Prostate gland (tissue), 2 donors: Measurements from ENCODE around the gene E2F3. TPM values are rescaled to one million over a fixed set of nuclear protein-coding genes. Genes with fewer than 3 reads are reported as not detected.

Experiments used
- DNase-seq: peaks from one replicate; pipeline ENCODE4 v3.0.0-alpha.2; 2019; ENCODE audit warnings: low spot score
- H3K27ac ChIP-seq, 2 donors: fragments of 200-600 bp; sonication (generic); 2 replicates each; pipeline ENCODE4 v1.5.1; 2017 to 2019
- H3K27me3 ChIP-seq: fragments of 200-600 bp; sonication (generic); replicated peaks from 2 replicates; pipeline ENCODE4 v1.5.1; 2019; ENCODE audit not compliant: insufficient read depth
- H3K36me3 ChIP-seq, 2 donors: fragments of 200-600 bp; sonication (generic); 1 replicate in 1 of 2; 2 replicates in 1 of 2; pipeline versions ENCODE4 v1.5.1 to v1.8.1; 2017 to 2019
- H3K4me1 ChIP-seq: fragments of 200-600 bp; sonication (generic); replicated peaks from 2 replicates; pipeline ENCODE4 v1.5.1; 2019
- H3K4me3 ChIP-seq, 2 donors: fragments of 200-600 bp; sonication (generic); 2 replicates each; pipeline ENCODE4 v1.5.1; 2017 to 2019
- H3K9me3 ChIP-seq: fragments of 200-600 bp; sonication (generic); 2 replicates; pipeline ENCODE4 v1.5.1; 2017
- CTCF ChIP-seq, 4 experiments: fragments of 200-600 bp in 2 of 4; fragments of 450-650 bp in 2 of 4; sonication (generic) in 2 of 4; IDR thresholded peaks; 1 replicate in 3 of 4; 2 replicates in 1 of 4; pipeline ENCODE4 v1.5.1; 2016 to 2019; ENCODE audit warnings: antibody characterized with exemption in 4 of 4, mild to moderate bottlenecking in 2 of 4, moderate library complexity in 2 of 4
- POLR2A ChIP-seq: fragments of 450-650 bp; IDR thresholded peaks from one replicate; pipeline ENCODE4 v1.6.1; 2016; ENCODE audit warnings: antibody characterized with exemption, mild to moderate bottlenecking
- POLR2AphosphoS5 ChIP-seq: sonication (generic); formaldehyde crosslinking; IDR thresholded peaks from one replicate; pipeline ENCODE4 v1.6.1; 2017; ENCODE audit warnings: antibody characterized with exemption
- WGBS: methylation state at CpG from one replicate; pipeline ENCODE4 v1.1.5; 2018; 5-methylcytosine and 5-hydroxymethylcytosine counted together
- intact Hi-C: fragments of 100-400 bp; cut with DNase I; formaldehyde crosslinking; loops from one replicate; pipeline ENCODE4 v1.14.2; 2022
- total RNA-seq, 2 donors: library from RNA; depleted of rRNA; stranded (reverse); fragments of >200 nt; gene quantifications; one replicate each; pipeline ENCODE4 v1.1.0, GENCODE V29; 2016

E2F3 gene
- total RNA-seq, 2 donors from 2014 or later, result 3.7 to 5.5 TPM

GRCh38 chr6:20448828-20449227 lies 47.1 kb downstream of the E2F3 start:
- H3K9me3 ChIP-seq, result no peaks in the 10 kb centered on the region
- H3K36me3 ChIP-seq, result no peaks in the 10 kb centered on the region
- H3K4me1 ChIP-seq, result no peaks in the 10 kb centered on the region
- H3K27me3 ChIP-seq, result no peaks in the 10 kb centered on the region
- 82% methylated on average over 2 of the region's 2 CpGs for WGBS
- H3K27ac ChIP-seq, result no peak overlapping the region
- TF ChIP-seq POLR2A (no peak), POLR2AphosphoS5 (no peak)
- H3K4me3 ChIP-seq, result no peak overlapping the region
- intact Hi-C loops, result no loop called here
- DNase-seq, result no peak

GRCh38 chr6:20454204-20454824 lies 52.6 kb downstream of the E2F3 start:
- DNase-seq, result no peak
- H3K4me3 ChIP-seq, result no peak overlapping the region
- no peaks in the 10 kb centered on the region for H3K27me3 ChIP-seq
- no peak overlapping the region for H3K27ac ChIP-seq
- TF ChIP-seq CTCF (IDR thresholded peaks at IDR 0.05) (no peak), POLR2A (no peak), POLR2AphosphoS5 (no peak)
- H3K4me1 ChIP-seq, result no peaks in the 10 kb centered on the region
- 47% methylated on average over 4 of the region's 4 CpGs for WGBS
- no peaks in the 10 kb centered on the region for H3K36me3 ChIP-seq
- no peaks in the 10 kb centered on the region for H3K9me3 ChIP-seq
- intact Hi-C loops, result no loop called here

- no peak for DNase-seq
- WGBS, result 65% methylated on average over 5 of the region's 5 CpGs
- TF ChIP-seq POLR2AphosphoS5, result no peak
- Histone ChIP-seq H3K27me3 (no peaks in the 10 kb centered on the region), H3K36me3 (no peaks in the 10 kb centered on the region), H3K4me3 (no peak overlapping the region), H3K4me1 (no peaks in the 10 kb centered on the region), H3K27ac (no peak overlapping the region), H3K9me3 (no peaks in the 10 kb centered on the region)
- intact Hi-C loops, result no loop called here
Observed at GRCh38 chr6:20455251-20455940, 53.7 kb downstream of the E2F3 start.

- no peak overlapping the region for H3K4me3 ChIP-seq
- no peaks in the 10 kb centered on the region for H3K36me3 ChIP-seq
- no peak for DNase-seq
- WGBS, result 76% methylated on average over 8 of the region's 8 CpGs
- intact Hi-C loops, result no loop called here
- TF ChIP-seq CTCF (IDR thresholded peaks at IDR 0.05) (no peak), POLR2AphosphoS5 (no peak), POLR2A (no peak)
- H3K4me1 ChIP-seq, result no peaks in the 10 kb centered on the region
- no peaks in the 10 kb centered on the region for H3K9me3 ChIP-seq
- no peaks in the 10 kb centered on the region for H3K27me3 ChIP-seq
- H3K27ac ChIP-seq, result no peak overlapping the region
Observed at GRCh38 chr6:20458027-20458894, 56.6 kb downstream of the E2F3 start.

- no peak for DNase-seq
- Histone ChIP-seq H3K36me3 (no peaks in the 10 kb centered on the region), H3K9me3 (no peaks in the 10 kb centered on the region), H3K27ac (no peak overlapping the region), H3K4me3 (no peak overlapping the region), H3K27me3 (no peaks in the 10 kb centered on the region), H3K4me1 (no peaks in the 10 kb centered on the region)
- TF ChIP-seq CTCF (IDR thresholded peaks at IDR 0.05) (no peak), POLR2AphosphoS5 (no peak)
- intact Hi-C loops, result no loop called here
- WGBS, result 94% methylated on average over 6 of the region's 6 CpGs
Observed at GRCh38 chr6:20459682-20460081, 58.0 kb downstream of the E2F3 start.
